Measurements from ENCODE around the gene MDGA2. TPM values are rescaled to one million over a fixed set of nuclear protein-coding genes. Genes with fewer than 3 reads are reported as not detected.
"Not testable (repeated sequence)": the region's sequence is repeated elsewhere in the genome, so short reads cannot be mapped to it uniquely, and the experiment has no call there.

Gene MDGA2
- total RNA-seq, 2 experiments from 2014 or later: not detected

DNA sequence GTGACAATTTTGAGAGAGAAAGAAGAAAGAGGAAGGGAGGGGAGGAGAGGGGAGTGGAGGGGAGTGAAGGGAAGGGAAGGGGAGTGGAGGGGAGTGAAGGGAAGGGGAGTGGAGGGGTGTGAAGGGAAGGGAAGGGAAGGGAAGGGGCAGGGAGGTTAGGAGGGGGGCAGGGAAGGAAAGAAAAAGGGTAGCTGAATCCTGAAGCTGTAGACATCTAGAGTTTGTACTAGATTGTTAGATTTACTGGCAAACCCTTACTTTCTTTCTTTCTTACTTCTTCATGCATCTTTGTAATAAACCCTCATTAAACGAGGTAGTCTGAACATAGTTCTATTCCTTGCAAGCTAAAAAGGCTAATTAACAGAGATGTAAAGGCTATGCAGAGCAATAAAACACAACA, 378.0 kb downstream of the MDGA2 start:
- intact Hi-C loops (cut with DNase I, micrococcal nuclease): no loop called here
- Mint-ChIP-seq H3K27ac (no peak overlapping the region), H3K9me3 (ENCODE audit: low read depth) (peaks cover 4% of the 10 kb centered on the region), H3K4me1 (no peaks in the 10 kb centered on the region), H3K27me3 (no peaks in the 10 kb centered on the region), H3K36me3 (ENCODE audit: low read depth) (no peaks in the 10 kb centered on the region), H3K4me3 (no peak overlapping the region)
- DNase-seq (no peak), ATAC-seq (no peak)
- POLR2A ChIA-PET: no interaction called here
- CTCF ChIA-PET: no interaction called here

DNA sequence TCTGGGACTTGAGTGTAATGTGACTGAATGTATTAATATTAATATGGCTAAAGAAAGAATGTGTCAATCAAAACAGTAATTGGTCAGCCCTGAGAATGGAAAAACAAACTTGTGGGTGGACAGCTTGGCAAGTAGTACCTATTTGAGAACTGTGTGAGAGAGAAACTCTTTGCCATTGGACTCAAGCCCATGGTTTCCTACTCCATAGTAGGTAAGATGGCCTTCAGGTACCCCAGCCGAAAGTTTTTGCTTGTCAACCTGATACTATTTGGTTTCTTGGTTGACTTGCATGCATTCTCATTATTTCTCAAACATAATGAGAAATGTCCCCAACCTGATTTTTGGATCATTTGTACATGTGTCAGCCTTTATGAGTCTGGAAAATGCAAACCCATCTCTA, 391.1 kb downstream of the MDGA2 start:
- Mint-ChIP-seq H3K9me3 (ENCODE audit: low read depth) (peaks cover 2% of the 10 kb centered on the region), H3K27ac (no peak overlapping the region), H3K4me1 (no peaks in the 10 kb centered on the region), H3K36me3 (ENCODE audit: low read depth) (no peaks in the 10 kb centered on the region), H3K27me3 (no peaks in the 10 kb centered on the region), H3K4me3 (no peak overlapping the region)
- DNase-seq (no peak), ATAC-seq (no peak)
- POLR2A ChIA-PET: no interaction called here
- CTCF ChIA-PET: no interaction called here
- intact Hi-C loops (cut with DNase I, micrococcal nuclease): no loop called here

DNA sequence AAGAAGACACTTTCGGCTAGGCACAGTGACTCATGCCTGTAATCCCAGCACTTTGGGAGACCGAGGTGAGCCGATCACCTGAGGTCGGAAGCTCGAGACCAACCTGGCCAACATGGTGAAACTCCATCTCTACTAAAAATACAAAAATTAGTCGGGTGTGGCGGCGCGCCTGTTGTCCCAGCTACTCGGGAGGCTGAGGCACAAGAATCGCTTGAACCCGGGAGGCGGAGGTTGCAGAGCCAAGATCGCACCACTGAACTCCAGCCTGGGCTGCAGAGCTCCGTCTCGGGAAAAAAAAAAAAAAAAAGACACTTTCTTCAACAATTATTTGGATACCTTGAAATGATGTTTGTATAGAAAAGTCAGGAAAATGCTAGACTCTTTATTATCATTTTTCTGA, 393.6 kb downstream of the MDGA2 start:
- ATAC-seq; CTCF ChIA-PET; DNase-seq; H3K27ac Mint-ChIP-seq; H3K4me3 Mint-ChIP-seq; H3K4me1 Mint-ChIP-seq; intact Hi-C loops (cut with DNase I, micrococcal nuclease); H3K27me3 Mint-ChIP-seq; H3K9me3 Mint-ChIP-seq (ENCODE audit: low read depth); H3K36me3 Mint-ChIP-seq (ENCODE audit: low read depth); POLR2A ChIA-PET: not testable (repeated sequence)

DNA sequence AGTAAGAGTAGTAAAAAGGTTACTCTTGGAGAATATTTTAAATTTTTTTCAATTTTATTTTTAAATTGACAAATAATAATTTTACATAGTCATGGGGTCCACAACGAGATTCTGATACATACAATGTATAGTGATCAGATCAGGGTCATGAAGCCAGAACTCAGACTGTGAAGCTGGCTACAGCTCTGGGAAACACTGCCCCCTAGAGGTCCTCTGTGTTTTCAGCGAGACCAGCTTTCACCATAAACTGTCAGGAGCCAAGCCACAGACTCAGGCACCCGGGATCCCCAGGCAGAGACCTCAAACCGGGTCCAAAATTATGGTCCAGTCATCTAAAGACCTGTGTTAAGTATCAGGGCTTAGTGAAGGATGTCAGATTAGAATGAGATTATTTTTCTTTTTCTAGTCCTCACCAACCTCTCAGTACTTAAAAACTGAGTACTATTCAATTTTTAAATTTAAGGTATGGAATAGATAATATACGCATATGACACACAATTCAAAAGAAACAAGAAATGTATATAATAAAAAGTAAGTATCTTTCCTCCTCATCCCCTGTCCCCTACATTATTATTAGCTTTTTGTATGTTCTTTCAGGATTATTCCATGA, 397.1 kb downstream of the MDGA2 start:
- no peak overlapping the region for H3K27ac Mint-ChIP-seq
- H3K27me3 Mint-ChIP-seq: no peaks in the 10 kb centered on the region
- DNase-seq (peak; percentile 69), ATAC-seq (peak; percentile 53)
- ChIA-PET POLR2A (no interaction called here), CTCF (interaction anchor here (0.5 to 1.3 kb wide), 4 partner anchors 9 to 902 kb away, joined by 3 to 6 read pairs (median 4); no protein-coding TSS in a partner anchor)
- H3K36me3 Mint-ChIP-seq (ENCODE audit: low read depth): no peaks in the 10 kb centered on the region
- peaks cover 2% of the 10 kb centered on the region for H3K4me1 Mint-ChIP-seq
- intact Hi-C loops (cut with DNase I, micrococcal nuclease): loop anchor here in 1 of 2 experiments (2.0 to 10.0 kb wide), 2 partner anchors 698 to 1854 kb away; no protein-coding TSS in a partner anchor
- H3K9me3 Mint-ChIP-seq (ENCODE audit: low read depth): no peaks in the 10 kb centered on the region
- no peak overlapping the region for H3K4me3 Mint-ChIP-seq

DNA sequence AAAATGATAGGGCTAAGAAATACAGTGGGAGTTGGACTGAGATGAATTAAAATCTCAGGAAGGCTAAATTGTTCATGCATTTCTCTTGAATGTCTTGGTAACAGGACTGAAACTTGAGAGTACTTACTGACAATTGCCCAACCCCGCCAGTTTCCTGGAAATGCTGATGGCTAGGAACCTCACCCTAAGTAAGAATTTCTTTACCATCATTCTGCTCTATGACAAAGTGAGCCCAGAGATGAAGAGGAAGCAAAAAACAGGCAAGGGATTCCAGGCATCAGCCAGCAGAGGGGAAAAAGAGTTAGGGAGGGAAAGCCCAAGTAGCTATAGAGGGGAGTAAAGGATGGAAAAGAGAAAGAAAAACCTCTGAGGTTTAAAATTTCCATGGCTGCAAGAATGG, 397.7 kb downstream of the MDGA2 start:
- H3K9me3 Mint-ChIP-seq (ENCODE audit: low read depth): no peaks in the 10 kb centered on the region
- H3K27me3 Mint-ChIP-seq: no peaks in the 10 kb centered on the region
- intact Hi-C loops (cut with DNase I, micrococcal nuclease): loop anchor here in 1 of 2 experiments (2.0 to 10.0 kb wide), 2 partner anchors 697 to 1853 kb away; no protein-coding TSS in a partner anchor
- no peaks in the 10 kb centered on the region for H3K36me3 Mint-ChIP-seq (ENCODE audit: low read depth)
- no peak overlapping the region for H3K27ac Mint-ChIP-seq
- H3K4me3 Mint-ChIP-seq: no peak overlapping the region
- ATAC-seq: no peak
- no peak for DNase-seq
- peaks cover 2% of the 10 kb centered on the region for H3K4me1 Mint-ChIP-seq
- POLR2A ChIA-PET: no interaction called here
- CTCF ChIA-PET: interaction anchor here (1.1 to 1.4 kb wide), 3 partner anchors 18 to 96 kb away, joined by 3 to 6 read pairs (median 3); no protein-coding TSS in a partner anchor

DNA sequence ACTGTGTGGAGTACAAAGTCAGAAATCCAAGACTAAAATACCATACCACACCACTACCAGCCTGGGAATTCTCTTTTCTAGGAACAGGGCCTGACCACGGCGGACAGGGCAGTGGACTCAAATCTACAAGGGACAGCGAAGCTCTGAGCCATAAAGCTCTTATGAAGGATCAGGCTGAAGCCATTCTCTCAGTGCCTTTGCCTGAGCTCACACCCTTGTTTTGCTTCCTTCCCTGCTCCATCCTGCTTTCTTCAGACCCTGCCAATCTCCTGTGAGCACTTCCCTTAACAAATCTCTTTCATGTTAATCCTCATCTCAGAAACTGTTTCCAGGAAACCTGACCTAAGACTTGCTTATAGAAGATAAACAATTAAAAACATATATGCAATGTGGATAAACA, 398.5 kb downstream of the MDGA2 start:
- intact Hi-C loops (cut with DNase I, micrococcal nuclease): loop anchor here in 1 of 2 experiments (10.0 kb wide), 1 partner anchor 1852 kb away; no protein-coding TSS in a partner anchor
- POLR2A ChIA-PET: no interaction called here

DNA sequence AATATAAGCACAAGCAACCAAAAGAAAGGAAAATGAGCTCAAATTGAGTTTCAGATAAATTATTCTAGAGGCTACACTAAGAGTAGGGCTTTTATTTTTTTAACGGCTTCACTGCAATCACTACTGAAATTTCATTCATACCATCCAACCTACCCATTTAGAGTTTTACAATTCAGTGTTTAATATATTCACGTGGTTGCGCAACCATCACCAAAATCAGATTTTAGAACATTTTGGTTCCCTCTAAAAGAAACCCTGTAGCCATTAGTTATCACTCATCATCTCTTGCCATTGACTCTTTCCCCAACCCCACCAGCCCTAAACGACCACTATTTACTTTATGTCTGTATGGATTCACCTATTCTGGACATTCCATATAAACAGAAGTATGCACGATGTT, 401.5 kb downstream of the MDGA2 start:
- CTCF ChIA-PET: interaction anchor here (0.6 kb wide), 1 partner anchor 1050 kb away, joined by 3 read pairs; no protein-coding TSS in a partner anchor
- POLR2A ChIA-PET: no interaction called here
- Mint-ChIP-seq H3K27me3 (no peaks in the 10 kb centered on the region), H3K9me3 (ENCODE audit: low read depth) (no peaks in the 10 kb centered on the region), H3K4me1 (peaks cover 2% of the 10 kb centered on the region), H3K36me3 (ENCODE audit: low read depth) (no peaks in the 10 kb centered on the region), H3K4me3 (no peak overlapping the region), H3K27ac (no peak overlapping the region)
- intact Hi-C loops (cut with DNase I, micrococcal nuclease): loop anchor here in 1 of 2 experiments (10.0 kb wide), 1 partner anchor 1849 kb away; no protein-coding TSS in a partner anchor
- ATAC-seq (no peak), DNase-seq (no peak)

More for the DNA sequence above, 398.5 kb downstream of the MDGA2 start:
- no peak overlapping the region for H3K4me3 Mint-ChIP-seq
- CTCF ChIA-PET: interaction anchor here (1.4 kb wide), 1 partner anchor 17 kb away, joined by 3 read pairs; no protein-coding TSS in a partner anchor
- no peaks in the 10 kb centered on the region for H3K27me3 Mint-ChIP-seq
- H3K36me3 Mint-ChIP-seq (ENCODE audit: low read depth): no peaks in the 10 kb centered on the region
- peaks cover 2% of the 10 kb centered on the region for H3K4me1 Mint-ChIP-seq
- no peak overlapping the region for H3K27ac Mint-ChIP-seq
- DNase-seq (no peak), ATAC-seq (no peak)
- H3K9me3 Mint-ChIP-seq (ENCODE audit: low read depth): no peaks in the 10 kb centered on the region

DNA sequence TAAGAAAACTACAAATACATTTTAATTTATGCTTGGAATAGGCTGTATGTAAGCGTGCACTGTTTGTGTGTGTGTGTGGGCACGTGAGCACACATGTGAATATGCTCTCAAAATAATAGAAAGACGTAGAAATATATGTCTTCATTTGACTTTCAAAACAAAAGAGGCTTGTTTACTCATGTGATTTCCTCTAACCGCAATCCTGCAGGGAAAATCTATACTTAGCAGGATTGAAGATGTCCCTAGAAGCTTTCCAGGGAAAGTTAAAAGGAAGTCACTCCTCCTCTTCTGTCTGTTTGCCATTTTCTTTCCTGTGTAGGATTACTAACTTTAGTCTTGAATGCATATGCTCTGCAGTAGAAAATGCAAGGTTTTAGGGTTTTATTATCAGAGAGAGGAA, 404.7 kb downstream of the MDGA2 start:
- intact Hi-C loops (cut with DNase I, micrococcal nuclease): loop anchor here in 1 of 2 experiments (10.0 kb wide), 1 partner anchor 1846 kb away; no protein-coding TSS in a partner anchor
- POLR2A ChIA-PET: no interaction called here

DNA sequence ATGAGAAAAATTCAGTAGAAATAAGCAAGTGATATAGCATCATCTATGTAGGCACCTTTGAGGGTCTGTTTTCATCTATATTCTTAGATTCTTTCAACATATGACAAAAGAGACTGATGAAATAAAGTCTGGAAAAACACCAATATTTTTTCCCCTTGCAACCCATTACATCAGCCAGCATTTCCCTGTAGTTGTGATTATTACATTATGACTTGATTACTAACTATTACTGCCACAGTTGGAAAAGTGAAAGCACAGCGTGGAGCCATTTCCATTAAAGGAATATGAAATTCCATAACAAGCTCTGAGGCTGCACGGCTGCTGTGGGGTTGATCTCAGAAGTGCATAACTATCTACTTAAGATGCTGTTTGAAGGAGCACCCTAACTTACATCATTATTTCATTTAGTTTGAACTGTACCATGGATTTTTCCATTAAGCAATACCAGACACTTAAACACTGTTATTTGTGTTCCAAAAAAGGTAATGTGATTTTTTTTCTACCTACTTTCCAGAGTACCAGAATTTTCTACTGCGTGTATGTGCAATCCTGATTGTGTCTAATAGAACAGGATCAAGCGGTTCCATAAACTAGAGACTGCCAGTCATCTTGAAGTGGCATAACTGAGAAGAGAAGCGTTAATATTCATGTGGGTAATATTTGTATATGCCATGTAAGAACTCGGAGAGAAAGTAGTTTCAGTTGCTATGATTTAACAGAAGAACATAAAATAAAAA, 405.5 kb downstream of the MDGA2 start:
- H3K4me3 Mint-ChIP-seq: no peak overlapping the region
- H3K36me3 Mint-ChIP-seq (ENCODE audit: low read depth): no peaks in the 10 kb centered on the region
- H3K9me3 Mint-ChIP-seq (ENCODE audit: low read depth): no peaks in the 10 kb centered on the region
- ChIA-PET POLR2A (no interaction called here), CTCF (interaction anchor here (2.3 kb wide), 1 partner anchor 9 kb away, joined by 5 read pairs; no protein-coding TSS in a partner anchor)
- DNase-seq (no peak), ATAC-seq (no peak)
- H3K27me3 Mint-ChIP-seq: no peaks in the 10 kb centered on the region
- no peaks in the 10 kb centered on the region for H3K4me1 Mint-ChIP-seq
- H3K27ac Mint-ChIP-seq: no peak overlapping the region
- intact Hi-C loops (cut with DNase I, micrococcal nuclease): loop anchor here in 1 of 2 experiments (10.0 kb wide), 1 partner anchor 1845 kb away; no protein-coding TSS in a partner anchor

More for the DNA sequence above, 404.7 kb downstream of the MDGA2 start:
- DNase-seq (no peak), ATAC-seq (no peak)
- no peaks in the 10 kb centered on the region for H3K27me3 Mint-ChIP-seq
- no peak overlapping the region for H3K4me3 Mint-ChIP-seq
- H3K9me3 Mint-ChIP-seq (ENCODE audit: low read depth): no peaks in the 10 kb centered on the region
- CTCF ChIA-PET: interaction anchor here (2.3 kb wide), 1 partner anchor 8 kb away, joined by 5 read pairs; no protein-coding TSS in a partner anchor
- no peak overlapping the region for H3K27ac Mint-ChIP-seq
- no peaks in the 10 kb centered on the region for H3K36me3 Mint-ChIP-seq (ENCODE audit: low read depth)
- no peaks in the 10 kb centered on the region for H3K4me1 Mint-ChIP-seq

DNA sequence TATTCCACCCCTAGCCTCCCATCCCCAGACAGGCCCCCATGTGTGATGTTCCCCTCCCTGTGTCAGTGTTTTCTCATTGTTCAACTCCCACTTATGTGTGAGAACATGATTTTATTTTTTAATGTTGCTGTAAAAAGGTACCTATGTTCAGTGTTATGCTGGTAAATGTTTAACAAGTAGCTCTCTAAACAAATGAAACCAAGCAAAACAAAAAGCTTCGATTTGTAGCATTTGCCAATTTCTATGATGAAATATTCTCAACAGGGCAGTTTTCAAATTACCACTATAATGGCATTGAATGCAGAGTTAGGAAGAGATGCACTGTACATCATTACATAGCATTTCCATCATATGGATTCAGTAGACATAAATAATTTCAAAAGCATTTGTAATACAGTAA, 410.6 kb downstream of the MDGA2 start:
- Mint-ChIP-seq H3K27me3 (no peaks in the 10 kb centered on the region), H3K4me3 (no peak overlapping the region)
- CTCF ChIA-PET: no interaction called here

DNA sequence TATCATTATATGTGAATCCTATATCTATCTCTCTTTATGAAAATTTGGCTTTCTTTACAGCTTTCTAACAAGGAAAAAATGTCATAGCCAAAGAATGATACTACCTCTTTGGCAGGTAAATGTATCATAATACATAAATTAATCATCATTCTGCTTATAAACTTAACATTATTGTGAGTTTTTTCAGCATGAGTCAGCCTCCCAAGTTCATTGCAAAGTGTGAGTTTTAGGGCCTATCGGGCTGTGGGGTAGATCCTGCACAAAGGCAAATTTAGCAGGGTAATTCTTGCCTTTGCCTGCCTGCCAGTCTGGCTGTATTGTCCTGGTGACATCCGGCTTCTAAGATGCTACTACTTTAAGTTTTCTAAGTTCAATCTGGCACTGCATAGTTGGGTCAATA, 412.6 kb downstream of the MDGA2 start:
- H3K36me3 Mint-ChIP-seq (ENCODE audit: low read depth): no peaks in the 10 kb centered on the region
- intact Hi-C loops (cut with DNase I, micrococcal nuclease): no loop called here
- CTCF ChIA-PET: no interaction called here
- H3K27ac Mint-ChIP-seq: no peak overlapping the region
- peaks cover 1% of the 10 kb centered on the region for H3K9me3 Mint-ChIP-seq (ENCODE audit: low read depth)
- POLR2A ChIA-PET: no interaction called here
- no peaks in the 10 kb centered on the region for H3K27me3 Mint-ChIP-seq
- ATAC-seq (no peak), DNase-seq (no peak)
- no peak overlapping the region for H3K4me3 Mint-ChIP-seq
- no peaks in the 10 kb centered on the region for H3K4me1 Mint-ChIP-seq

More for the DNA sequence above, 410.6 kb downstream of the MDGA2 start:
- intact Hi-C loops (cut with DNase I, micrococcal nuclease): no loop called here
- Mint-ChIP-seq H3K27ac (no peak overlapping the region), H3K36me3 (ENCODE audit: low read depth) (no peaks in the 10 kb centered on the region), H3K9me3 (ENCODE audit: low read depth) (peaks cover 1% of the 10 kb centered on the region), H3K4me1 (no peaks in the 10 kb centered on the region)
- DNase-seq: no peak
- POLR2A ChIA-PET: no interaction called here
- ATAC-seq: no peak

DNA sequence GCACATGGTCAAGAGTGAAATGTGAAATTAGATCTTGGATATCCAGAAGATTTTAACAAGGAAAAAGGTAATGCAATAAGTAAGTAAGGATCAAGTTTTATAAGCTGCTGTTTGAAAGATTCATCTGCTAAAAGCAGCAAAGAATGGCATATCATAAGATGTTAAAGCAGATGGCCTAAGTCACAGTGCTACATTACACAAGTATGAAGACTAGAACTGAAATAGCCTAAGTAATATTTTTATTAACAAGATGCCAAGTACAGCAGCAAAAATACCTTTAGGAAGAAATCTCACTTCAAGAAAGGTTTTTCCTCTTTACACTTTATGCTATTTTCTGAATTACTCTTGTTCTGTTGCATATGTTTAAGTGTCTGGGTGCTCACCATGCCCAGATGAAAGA, 414.1 kb downstream of the MDGA2 start:
- Mint-ChIP-seq H3K9me3 (ENCODE audit: low read depth) (peaks cover 2% of the 10 kb centered on the region), H3K4me1 (peaks cover 6% of the 10 kb centered on the region), H3K36me3 (ENCODE audit: low read depth) (no peaks in the 10 kb centered on the region), H3K27me3 (no peaks in the 10 kb centered on the region), H3K27ac (no peak overlapping the region), H3K4me3 (no peak overlapping the region)
- CTCF ChIA-PET: no interaction called here
- intact Hi-C loops (cut with DNase I, micrococcal nuclease): no loop called here
- POLR2A ChIA-PET: no interaction called here
- ATAC-seq (no peak), DNase-seq (no peak)
